HG03469 (cell line): ENCODE results near the gene TRAF7.
"Not testable (repeated sequence)": the region's sequence is repeated elsewhere in the genome, so short reads cannot be mapped to it uniquely, and the experiment has no call there.

Source experiments
- ATAC-seq: cut with Tn5 transposase; IDR thresholded peaks from one replicate; pipeline ENCODE4 v1.9.1; 2021; ENCODE audit warnings: mild to moderate bottlenecking, moderate library complexity, moderate number of reproducible peaks; ENCODE audit not compliant: unreplicated experiment

The TRAF7 gene

DNA sequence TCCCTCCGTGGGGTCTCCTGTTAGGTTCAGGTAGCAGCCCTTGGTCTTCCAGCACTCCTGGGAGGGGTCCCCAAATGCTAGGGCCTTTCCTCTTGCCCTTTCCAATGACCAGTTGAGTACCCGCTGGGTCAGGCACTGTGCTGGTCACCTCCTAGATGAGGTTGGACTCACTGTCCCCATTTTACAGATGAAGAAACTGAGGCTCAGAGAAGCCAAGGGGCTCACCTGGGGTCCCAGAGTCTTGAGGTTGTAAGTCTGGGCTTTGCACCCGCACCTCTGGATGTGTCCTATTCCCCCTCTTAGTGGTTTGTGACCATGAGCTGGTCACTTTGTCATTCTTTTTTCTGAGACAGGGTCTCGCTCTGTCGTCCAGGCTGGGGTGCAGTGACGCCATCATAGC is 42.2 kb downstream of the TRAF7 start:
- ATAC-seq: no peak

DNA sequence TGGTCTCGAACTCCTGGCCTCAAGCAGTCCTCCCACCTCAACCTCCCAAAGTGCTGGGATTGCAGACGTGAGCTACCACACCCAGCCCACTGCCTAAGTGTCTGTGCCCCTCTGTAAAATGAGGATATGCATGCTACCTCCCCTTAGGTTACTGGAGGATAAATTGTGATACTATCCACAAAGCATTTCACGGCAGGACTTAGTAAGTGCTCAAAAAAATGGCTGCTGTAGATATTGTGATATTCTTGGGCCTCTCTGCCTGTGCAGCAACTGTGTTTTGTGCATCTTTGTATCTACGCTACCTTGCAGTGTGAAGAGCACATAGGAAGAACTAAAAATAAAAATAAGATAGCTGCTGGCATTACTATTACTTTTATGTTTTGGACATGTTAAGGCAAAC is 42.7 kb downstream of the TRAF7 start:
- no peak for ATAC-seq

- no peak for ATAC-seq
These were observed 43.5 kb downstream of the TRAF7 start for GRCh38 chr16:2199095-2199494.

DNA sequence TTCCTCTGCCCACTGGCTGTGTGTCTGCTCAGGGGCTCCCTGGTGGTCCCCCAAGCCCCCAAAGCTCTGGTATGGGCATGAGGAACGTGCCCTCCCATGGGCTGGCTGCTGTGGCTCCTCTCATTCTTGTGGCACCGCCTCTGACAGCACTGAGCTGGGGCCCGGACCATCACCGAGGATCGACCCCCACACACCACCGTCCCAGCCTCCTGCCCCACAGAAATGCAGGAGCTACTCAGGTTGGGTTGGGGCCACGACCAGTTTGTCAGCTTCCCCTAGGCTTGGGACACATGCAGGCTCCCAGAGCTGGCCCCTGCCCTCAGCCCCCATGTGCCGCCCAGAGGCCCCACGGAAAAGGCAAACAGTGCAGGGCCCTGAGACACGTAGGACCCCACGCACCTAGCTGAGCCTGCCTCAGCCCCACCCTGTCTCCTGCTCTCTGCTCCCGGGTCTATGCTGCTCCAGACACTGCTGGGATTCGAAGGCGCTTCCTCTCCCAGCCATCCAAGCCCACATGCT is 44.1 kb downstream of the TRAF7 start:
- ATAC-seq: no peak

- no peak for ATAC-seq
These were observed 44.7 kb downstream of the TRAF7 start for GRCh38 chr16:2200313-2200712.

- not testable (repeated sequence) for ATAC-seq
These were observed 47.6 kb downstream of the TRAF7 start for GRCh38 chr16:2203119-2203688.

GRCh38 chr16:2204416-2205103 is 49.0 kb downstream of the TRAF7 start:
- ATAC-seq: no peak

GRCh38 chr16:2205104-2205966 is 49.8 kb downstream of the TRAF7 start, which contains the start of gene MLST8:
TSS of gene MLST8 (plus strand) at chr16:2205454. CDS start at chr16:2206086, 632 bp downstream.
- ATAC-seq: peak; percentile 48

DNA sequence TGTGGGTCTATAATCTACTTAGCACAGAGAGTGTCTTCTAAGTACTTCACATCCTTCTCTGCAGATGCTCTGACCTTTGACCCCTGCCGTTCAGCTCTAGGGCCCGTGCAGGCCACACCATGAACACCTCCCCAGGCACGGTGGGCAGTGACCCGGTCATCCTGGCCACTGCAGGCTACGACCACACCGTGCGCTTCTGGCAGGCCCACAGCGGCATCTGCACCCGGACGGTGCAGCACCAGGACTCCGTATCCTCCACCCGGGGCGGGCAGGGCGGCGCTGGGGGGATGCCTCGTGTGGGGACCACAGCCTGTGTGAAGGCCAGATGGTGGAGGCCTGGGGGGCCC is 50.4 kb downstream of the TRAF7 start:
- peak; percentile 3 for ATAC-seq

GRCh38 chr16:2206420-2206779 is 50.8 kb downstream of the TRAF7 start:
- no peak for ATAC-seq

GRCh38 chr16:2206780-2207433 is 51.3 kb downstream of the TRAF7 start:
- ATAC-seq: no peak

- no peak for ATAC-seq
These were observed 52.3 kb downstream of the TRAF7 start for GRCh38 chr16:2207872-2208271.

GRCh38 chr16:2208308-2208707 is 52.7 kb downstream of the TRAF7 start:
- ATAC-seq: no peak

- no peak for ATAC-seq
These were observed 53.2 kb downstream of the TRAF7 start for GRCh38 chr16:2208772-2209171.

GRCh38 chr16:2209258-2210008 is 53.9 kb downstream of the TRAF7 start:
- ATAC-seq: no peak

DNA sequence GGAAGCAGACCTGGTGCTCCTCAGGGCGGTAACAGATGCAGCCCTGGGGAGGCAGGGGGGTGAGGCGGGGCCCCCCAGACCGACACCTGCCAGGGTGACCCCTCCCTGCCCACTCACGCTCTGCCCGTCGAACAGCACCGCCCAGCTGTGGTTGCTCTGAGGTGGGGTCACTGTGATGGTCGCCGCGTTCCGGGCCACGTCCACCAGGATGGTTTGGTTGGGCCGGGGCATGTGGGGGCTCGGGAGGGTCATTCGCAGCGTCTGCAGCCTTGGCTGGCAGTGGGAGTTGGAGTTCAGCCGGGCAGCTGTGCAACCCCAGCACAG is 54.4 kb downstream of the TRAF7 start:
- ATAC-seq: no peak

- no peak for ATAC-seq
These were observed 55.1 kb downstream of the TRAF7 start, which contains the start of gene BRICD5 for GRCh38 chr16:2210386-2211365. TSS of gene BRICD5 (minus strand) at chr16:2210863. CDS start at chr16:2210833, 30 bp downstream.

GRCh38 chr16:2211923-2212347 is 56.4 kb downstream of the TRAF7 start:
- no peak for ATAC-seq
